ENCODE data around the gene KRTAP5-8.
"Not testable (repeated sequence)": the region's sequence is repeated elsewhere in the genome, so short reads cannot be mapped to it uniquely, and the experiment has no call there.

KRTAP5-8 gene

DNA sequence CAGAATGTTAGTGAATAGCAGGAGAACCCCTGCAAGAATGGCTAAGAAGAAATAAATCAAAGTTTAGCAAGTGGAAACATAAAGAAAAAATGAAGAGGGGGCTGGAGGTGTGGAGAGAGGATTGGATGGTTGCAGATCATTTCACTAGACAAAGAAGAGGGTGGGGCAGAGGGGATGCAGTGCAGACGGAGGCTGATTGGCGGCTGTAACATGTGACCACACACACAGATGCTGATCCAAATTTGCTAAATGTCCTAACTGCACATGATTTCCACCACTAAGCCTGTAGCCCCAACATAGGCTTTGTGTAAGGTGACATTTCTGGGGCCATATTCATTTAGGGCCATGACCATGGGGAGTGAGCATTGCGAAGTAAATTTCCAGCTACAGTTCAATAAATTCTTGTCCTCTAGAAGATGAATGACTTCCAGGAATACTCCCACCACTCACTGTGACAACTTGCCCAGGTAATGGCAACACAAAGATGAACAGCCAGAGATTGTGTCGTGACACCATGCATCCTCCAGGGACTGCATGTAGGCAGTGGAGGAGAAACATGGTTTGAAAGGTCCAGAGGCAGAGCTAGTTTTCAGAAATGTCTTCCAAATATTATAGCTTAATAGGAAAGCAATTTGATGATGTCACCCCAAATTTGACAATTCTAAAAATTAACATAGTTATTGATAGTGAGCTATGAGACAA is 38.0 kb downstream of the KRTAP5-8 start:
- no peak for DNase-seq

DNA sequence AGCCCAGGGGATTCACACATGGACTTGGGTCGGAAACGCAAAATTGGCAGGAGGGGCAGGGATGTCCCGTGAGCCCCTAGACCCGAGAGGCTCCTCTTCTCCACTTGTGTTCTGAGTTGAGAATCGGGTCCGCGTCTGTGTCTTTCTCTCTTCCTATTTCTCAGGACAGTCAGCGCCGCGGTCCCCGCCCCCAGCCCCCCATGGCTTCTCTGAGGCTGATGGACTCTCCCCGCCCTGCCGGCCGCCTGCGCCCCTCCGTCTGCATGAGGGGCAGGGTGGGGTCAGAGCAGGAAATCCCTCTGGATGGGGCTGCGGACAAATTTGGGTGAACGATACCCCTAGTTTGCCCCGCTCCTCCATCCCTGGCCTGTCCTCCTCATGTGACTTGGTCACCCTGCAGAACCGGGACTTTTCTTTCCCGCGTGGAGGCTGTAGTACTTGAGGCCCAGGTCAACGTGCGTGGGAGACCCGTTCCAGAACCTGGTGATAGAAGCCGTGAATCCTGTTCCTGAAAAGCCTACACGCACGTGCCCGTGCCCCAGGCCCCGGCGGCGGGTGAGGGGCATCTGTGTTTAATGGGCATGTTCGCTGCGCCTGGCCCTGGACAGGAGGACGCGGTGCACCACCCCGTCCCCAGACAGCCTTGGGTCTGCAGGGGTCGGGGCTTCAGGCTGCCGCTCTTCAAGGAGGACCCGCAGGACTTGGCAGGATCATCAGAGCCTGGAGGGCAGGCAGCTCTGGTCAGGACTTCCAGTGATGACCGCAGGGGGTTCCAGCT is 39.1 kb downstream of the KRTAP5-8 start:
- not testable (repeated sequence) for DNase-seq

DNA sequence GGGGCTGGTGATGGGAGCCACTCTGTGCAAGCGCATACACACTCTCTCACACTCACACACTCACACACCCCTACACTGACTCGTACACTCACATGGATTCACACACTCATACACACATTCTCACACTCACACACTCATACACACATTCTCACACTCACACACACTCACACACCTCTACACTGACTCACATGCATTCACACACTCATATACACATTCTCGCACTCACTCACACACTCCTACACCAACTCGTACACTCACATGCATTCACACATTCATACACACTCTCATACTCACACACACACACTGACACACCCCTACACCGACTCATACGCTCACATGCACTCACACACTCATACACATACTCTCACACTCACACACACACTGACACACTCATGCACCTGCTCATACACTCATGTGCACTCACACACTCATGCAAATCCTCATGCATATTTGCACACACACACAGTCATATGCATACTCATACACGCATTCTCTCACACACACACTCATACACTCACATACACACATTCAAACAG is 39.7 kb downstream of the KRTAP5-8 start:
- DNase-seq = no peak

DNA sequence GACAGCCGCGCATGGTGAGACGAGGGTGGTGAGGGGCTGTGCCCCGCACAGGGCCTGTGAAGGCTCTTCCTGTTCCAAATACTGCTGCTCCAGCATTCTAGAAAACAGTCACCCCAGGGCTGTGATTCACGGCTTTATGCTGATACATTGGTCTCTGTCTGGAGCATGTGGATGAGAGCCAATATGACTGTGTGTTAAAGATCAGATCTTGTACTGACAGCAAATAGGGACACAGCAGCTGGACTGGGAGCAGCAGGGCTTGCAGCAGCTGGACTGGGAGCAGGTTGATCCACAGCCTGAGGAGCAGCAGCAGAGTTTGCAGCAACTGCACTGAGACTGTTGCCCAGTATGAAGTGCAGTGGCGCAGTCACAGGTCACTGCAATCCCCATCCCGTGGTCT is 41.7 kb downstream of the KRTAP5-8 start:
- DNase-seq = not testable (repeated sequence)

DNA sequence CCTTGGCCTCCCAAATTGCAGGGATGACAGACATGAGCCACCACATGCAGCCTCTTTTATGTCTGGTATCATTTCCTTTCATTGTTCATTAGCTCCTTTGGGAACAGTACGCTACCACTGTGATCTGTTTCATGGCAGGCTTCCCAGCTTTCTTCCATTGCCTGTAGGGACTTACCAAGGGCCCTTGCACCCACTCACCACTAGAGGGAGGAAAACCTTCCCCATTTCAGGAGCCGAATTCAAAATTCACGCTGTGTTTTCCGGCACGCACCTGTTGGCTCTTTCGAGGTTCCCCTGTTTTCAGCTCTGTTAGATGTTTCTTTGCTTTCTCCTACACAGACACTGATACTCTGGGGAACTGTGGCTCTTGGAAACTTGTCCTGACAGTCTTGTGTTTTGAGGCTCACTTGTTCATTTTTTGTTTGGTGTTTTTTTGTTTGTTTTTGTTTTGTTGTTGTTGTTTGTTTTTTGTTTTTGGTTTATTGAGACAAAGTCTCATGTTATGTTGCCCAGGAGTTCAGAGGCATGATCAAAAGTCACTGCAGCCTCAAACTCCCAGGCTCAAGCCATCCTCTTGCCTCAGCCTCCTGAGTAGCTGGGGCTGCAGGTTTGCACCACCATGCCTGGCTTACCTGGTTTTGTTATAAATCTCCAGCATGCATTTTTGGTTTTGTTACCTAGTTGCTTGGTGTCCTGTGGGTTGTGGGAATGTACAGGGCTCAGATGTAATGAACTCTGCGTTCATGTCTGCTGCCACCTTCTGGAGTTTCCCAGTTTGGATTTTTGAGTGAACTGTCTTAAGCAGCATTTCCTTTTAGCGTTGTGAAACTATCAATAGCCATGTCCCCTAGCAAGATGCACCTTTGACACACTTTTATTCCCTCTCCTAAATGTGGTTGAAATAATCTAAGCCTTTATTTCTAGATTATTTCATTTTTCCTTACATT is 42.5 kb downstream of the KRTAP5-8 start:
- DNase-seq = no peak

DNA sequence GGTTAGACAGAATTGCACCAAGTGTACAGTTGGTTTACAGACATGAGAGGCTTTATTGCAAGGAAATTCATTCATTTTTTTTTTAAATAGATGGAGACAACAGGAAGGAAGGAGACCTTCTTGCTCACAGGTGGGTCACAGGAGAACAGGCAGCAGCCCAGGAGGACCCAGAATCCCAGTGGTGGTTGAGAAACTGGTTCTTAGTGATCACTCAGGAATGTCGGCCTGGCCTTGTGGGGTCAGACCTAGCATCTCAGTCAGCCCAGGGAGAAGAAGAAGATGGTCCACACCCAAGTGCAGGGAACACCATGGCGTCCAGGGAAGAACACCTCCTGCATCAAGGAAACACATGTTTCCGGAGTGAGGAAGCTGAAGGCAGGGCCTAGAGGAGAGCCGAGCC is 44.0 kb downstream of the KRTAP5-8 start:
- no peak for DNase-seq

DNA sequence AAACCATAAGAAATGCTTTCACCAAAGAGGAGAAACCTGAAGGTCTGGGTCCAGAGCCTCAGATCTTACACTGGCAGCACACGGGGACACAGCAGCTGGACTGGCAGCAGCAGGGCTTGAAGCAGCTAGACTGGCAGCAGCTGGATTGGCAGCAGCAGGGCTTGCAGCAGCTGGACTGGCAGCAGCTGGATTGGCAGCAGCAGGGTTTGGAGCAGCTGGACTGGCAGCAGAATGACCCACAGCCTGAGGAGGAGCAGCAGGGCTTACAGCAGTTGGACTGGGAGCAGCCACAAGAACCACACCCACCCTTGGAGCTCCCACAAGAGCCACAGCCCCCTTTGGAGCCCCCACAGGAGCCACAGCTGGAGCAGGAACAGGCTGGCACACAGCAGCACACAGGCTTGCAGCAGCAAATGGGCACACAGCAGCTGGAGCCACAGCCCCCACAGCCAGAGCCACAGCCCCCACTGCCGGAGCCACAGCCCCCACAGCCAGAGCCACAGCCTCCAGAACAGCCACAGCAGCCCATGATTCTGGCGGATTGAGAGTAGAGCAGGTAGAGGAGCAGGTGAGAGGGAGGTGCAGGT is 44.6 kb downstream of the KRTAP5-8 start, which contains the start of gene KRTAP5-11:
Gene KRTAP5-11, minus strand, starts transcription at position 567 of the 587 bp plus-strand sequence. Its CDS starts 38 bp downstream, at position 529.
- DNase-seq = no peak

DNA sequence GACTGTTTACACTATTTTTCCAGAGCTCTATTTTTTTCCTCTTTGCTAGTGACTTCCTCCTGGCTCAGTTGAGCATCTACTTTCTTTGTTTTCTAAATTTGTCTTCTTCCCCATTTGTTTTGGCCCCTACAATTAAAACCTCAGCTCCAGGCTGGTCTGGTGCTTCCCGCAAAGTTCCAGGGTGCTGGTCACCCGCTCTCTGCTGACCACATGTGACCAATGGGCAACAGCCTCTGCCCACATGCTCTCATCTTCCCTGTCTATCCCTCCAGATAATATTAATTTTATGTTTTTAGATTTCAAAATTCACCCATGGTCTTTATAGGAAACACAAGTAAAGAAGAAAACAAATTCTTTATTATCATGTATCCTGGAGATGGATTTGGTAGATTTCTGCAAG is 45.1 kb downstream of the KRTAP5-8 start:
- DNase-seq = not testable (repeated sequence)

DNA sequence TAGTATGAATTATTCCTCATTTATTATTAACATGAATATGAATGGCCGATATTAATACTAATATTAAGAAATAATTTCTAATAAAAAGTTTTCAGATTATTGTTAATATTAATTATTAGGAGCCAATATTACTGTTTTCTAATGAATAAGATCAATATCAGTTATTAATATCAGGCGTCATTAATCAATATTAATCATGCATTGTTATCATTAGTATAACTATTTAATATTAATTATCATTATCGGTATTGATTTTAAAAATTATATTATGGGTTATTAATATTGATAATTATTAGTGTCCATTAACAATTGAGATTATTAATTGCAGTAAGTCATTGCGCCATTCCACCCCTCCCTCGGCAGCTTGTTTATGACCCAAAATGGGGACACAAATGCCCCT is 47.8 kb downstream of the KRTAP5-8 start:
- not testable (repeated sequence) for DNase-seq

DNA sequence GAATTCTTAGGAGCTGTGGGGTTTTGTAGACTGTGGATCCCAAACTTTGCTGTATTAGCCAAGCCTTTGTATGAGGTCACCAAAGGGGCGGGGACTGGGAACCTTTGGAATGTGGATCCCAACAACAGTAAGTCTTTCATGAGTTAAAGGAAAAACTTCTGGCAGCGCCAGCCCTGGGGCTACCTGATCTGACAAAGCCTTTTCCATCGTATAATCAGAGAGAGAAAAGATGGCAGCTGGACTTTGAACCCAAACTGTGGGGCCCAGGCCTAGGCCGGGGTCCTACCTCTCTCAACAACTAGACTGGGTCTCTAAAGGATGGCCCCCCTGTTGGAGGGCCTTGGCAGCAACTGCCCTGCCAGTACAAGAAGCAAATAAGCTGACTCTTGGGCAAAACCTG is 50.5 kb downstream of the KRTAP5-8 start:
- not testable (repeated sequence) for DNase-seq
